ENCODE results near the gene MIER2.
"Not testable (repeated sequence)": the region's sequence is repeated elsewhere in the genome, so short reads cannot be mapped to it uniquely, and the experiment has no call there.

The MIER2 gene

DNA sequence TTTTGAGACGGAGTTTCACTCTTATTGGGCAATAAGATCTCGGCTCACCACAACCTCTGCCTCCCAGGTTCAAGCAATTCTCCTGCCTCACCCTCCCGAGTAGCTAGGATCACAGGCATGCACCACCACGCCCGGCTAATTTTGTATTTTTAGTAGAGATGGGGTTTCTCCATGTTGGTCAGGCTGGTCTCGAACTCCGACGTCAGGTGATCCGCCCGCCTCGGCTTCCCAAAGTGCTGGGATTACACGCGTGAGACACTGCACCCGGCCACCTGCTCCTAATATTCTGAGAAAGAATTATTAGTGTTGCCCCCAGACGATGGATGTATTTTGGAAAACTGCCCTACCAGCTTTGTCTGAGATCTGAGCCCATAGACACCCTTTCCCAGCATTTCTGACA lies 10.9 kb upstream of the MIER2 start:
- not testable (repeated sequence) for DNase-seq (ENCODE audit: low read depth)

DNA sequence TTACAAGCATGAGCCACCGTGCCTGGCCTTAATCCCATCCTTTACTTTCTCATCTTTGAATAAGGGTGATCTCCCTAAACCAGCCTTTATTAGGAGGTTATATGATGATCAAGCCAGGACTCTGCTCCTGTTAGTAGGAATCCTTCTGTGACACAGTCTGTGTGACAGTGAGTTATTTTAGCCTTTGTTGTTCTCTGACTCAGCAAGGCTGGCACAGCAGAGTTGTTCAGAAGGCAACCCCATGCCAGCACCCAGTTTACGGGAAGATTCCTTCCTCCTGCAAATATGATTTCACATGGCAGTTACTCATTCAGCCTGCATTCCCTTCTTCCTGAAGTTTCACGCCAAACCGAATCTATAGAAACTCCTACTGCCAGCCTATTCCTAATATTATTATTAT lies 10.5 kb upstream of the MIER2 start:
- no peak for DNase-seq (ENCODE audit: low read depth)

DNA sequence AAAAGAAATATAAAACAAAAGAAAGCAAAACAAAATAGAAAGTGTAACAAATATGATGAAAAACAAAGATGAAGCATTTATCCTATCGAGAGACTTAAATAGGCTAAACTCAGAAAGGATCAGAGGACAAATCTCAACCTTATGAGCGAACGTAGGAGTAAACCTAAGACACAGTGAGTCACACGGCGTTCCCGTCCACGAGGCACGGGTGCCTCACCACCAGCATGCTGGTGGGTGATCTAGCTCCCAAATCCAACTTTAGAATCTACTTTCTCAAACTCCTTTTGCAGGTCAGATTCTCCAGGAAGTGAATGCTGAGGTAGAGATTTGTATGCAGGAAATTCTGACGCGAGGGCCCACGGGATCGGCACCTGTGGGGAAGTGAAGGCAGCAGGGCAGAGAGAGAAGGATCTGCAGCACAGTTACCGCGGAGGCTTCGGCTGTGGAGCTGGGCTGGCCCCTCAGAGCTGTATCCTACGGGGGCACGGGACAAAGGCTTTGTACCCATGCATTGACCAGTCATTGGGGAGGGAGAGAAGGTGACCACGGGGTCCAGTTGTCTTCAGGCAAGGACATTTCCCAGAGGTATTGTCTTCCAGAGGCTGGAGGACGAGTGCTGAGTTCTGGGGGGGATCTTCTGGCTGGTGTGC lies 7.5 kb upstream of the MIER2 start:
- no peak for DNase-seq (ENCODE audit: low read depth)

DNA sequence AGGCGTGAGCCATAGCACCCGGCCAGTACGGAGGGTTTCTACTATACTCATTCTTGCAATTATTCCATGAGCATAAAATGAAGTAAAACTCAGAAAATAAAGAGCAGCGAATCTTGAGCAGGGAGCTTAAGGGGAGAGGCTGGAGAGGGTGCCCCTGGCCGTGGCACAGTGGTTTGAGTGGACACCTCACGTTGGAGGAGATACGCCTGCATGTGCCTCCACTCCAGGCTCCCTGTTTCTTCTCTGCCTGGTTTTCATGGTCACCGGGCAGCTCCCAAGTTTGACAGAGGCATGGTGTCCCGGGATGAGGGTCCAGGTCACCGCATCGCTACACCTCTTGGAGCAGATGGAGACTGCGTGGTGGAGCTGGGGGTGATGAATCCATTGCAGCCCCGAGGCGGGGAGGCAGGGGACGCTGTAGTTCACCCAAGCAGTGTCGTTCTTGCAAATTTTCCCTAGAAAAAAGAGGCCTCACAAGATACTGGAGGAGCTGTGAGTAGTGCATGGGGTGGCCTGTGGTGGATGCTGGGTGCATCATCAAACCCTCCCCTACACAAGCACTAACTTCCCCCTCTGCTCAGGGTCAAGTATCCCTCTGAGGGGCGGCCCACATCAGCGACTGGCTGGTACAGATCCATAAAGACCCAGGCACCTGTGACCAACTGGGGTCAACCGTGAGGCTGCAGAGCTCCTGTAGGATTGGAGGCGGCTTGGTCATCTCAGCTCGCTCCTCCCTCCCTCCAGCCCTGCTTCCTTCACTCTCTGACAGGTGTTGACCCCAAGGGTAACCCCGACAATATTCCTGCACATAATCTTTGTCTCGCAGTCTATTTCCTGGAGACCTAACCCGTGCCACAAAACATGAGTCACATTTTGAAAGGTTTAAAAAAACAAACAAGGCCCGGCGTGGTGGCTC lies 3.6 kb upstream of the MIER2 start:
- DNase-seq (ENCODE audit: low read depth): no peak

DNA sequence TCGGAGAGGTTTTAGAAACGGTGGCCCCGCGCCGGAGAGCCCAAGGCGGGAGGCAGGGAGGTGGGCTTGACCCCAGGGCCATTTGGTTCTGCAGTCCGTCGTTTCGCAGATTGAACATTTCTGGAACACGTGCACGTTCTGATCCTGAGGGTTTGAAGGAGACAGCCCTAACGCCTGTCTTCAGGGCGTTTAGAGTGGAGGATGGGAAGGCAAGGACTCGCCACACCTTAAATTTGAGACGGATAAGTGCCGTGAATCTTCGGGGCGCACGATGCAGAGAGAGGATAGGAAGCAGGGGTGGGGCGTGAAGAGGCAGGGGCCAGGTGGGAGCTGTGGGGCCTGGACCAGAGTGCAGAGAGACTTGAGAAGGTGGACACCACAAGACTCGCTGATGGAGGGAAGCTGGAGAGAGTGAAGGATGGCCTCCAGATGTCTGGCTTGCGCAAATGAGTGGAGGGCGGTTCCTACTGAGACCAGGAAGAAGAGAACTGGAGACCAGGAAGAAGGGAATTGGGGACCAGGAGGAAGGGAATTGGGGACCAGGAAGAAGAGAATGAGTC lies 804 bp upstream of the MIER2 start:
- DNase-seq (ENCODE audit: low read depth): no peak

DNA sequence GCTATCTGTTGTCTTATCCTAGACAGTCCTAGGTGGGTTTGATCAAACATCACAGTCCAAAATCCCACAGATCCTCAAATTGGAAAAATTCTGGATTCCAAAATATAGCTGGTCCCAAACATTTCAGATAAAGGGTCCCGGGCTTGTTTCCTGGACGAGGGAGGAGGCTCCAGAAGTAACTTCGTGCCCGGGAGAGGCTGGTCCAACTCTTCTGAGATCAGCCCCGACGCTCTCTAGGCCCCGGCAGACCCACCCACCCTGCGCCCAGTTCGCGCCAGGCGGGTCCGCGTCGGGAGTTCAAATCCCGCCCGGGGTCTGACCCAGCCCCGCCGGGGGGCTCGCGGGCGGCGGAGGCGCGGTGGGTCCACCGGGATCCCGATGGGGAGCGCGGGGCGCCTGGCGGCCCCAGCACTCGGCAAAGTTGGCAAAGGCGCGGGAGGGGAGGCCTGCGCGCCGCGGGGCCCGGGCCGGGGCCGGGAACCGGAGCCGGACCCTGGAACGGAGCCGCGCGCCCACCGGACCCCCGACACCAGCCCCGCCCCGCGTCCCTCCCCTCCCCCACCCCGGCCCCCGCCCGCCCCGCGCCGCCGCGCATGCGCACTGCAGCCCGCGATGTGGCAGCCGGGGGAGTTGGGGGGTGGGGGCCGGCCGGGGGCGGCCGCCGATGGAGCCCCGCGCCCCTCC lies 513 bp downstream of the MIER2 start:
- DNase-seq (ENCODE audit: low read depth): no peak

DNA sequence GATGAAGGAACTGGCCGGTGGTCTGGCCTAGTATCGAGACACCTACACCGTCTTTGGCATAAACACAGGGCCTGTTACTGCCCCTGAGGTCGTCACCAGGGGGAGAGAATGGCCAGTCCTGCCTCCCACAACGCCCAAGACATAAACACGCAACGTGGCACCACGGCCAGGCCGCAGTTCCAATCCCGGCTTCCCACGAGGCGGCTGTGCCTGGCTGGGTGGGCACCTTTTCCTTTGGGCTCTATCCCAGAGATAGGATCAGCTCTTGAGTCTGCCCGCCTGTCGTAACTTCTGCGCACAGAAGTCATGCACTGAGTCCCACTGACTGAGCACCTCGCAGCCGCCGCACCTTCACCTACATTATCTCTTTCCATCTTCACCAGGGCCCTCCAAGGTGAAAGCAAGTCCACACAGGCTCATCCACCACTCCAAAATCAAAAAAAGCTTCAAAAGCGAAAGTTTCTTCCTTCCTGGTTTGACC lies 1.1 kb downstream of the MIER2 start:
- no peak for DNase-seq (ENCODE audit: low read depth)

DNA sequence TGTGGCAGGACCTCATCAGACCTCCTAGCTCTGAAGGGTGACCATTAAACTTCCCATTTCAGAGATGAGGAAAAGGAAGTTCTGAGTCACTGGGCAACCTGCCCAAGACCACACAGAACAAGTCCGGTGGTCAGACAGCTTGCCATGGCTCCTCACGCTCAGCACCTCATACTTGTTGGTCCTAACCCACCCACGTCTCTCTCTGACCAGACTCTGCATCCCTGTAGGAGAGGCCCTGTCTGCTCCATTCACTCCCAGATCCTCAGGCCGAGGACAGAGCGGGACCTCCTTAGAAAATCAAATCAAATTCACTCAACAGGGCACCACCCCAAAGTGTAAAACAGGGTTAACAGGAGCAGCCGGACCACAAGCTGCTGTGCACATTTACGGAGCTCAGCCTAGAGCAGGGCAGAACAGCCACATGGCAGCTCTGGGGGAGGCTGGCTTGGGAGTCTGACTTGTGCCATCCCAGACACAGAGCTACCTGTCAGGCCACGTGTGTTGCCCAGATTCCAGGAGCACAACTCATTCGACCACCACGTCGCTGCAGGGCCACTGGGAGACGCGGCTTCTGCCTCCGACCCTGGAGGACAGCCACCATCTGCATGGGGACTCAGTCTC lies 1.7 kb downstream of the MIER2 start:
- DNase-seq (ENCODE audit: low read depth): no peak

DNA sequence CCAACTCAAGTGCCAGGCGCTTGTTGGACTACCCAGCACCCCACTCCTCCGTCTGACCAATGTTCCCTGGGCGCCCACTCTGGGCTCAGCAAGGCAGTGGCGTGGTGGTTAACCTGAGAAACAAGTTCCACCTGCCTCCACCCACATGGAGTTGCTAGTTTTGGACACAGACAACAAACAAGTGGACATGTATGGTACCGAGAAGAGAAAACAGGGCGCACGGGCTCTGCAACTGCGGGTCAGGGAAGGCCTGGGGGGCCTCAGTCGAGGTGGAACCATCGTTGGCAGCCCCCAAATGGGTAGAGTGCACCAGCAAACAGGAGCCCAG lies 2.5 kb downstream of the MIER2 start:
- DNase-seq (ENCODE audit: low read depth): no peak

DNA sequence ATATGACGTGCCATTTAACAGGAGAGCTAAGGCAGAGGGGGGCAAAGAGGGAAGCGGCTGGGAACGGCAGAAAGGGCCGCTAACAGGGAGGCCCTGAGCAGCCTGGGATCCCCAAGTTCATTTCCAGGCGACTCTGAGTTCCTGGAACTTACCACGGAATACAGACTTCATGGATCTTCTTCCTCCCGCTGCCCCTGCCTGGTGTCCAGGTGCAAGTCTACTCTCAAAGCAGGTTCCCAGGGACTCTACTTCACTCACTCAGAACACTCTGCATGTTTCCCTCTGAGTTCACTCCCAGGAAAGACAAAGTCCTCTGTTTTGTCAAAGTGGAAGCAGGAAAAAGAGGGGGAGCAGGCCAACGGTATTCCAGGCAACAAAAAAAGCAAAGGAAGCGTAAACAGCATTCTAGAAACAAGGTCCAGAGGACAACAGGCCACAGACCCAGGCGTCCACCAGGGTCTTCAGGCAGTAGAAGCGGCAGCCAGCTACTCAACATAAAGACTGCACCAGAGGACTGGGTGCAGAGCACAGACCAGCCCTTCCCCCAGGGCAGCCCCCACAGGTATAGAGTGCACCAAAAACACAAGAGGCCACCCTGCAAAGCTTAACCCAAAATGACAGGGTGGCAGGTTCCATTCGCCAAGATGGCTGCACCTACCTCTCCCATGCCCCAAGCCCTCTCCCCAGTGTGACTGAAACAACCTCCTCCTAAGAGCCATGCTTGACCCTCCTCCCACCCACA lies 3.0 kb downstream of the MIER2 start:
- DNase-seq (ENCODE audit: low read depth): no peak

DNA sequence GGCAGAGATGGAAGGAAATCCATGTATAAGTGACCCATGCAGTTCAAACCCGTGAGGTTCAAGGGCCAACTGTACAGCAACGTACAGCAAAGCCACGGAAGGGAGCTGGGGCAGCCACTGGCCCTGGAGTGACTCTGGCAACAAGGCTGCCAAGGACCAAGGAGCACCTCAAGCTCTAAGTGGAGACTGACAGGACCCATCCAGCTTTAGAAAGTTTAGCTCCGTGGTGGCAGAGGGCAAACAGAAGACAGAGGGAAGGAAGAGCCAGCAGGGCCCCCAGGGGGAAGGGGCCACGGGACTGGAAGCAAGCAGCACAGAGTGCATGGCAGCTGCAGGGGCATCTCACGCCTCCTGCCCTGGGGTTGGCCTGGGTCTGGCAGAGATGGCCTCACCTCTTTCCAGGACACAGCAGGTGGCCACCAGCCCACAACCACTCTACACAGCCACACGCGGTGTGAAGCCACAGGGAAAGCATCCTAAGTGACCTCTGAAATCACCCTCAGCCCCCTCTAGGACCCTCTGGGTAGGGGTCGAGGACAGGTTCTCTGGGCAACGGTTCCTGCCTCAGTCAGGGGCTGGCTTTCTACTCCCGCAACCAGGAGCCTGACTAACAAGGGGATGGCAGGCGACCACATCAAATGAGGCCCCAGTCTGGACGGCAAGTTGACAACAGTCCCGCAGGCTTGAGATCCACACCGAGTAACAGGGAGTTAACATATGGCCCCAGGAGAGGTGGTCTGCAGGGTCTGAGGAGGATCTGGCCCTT lies 3.8 kb downstream of the MIER2 start:
- no peak for DNase-seq (ENCODE audit: low read depth)

DNA sequence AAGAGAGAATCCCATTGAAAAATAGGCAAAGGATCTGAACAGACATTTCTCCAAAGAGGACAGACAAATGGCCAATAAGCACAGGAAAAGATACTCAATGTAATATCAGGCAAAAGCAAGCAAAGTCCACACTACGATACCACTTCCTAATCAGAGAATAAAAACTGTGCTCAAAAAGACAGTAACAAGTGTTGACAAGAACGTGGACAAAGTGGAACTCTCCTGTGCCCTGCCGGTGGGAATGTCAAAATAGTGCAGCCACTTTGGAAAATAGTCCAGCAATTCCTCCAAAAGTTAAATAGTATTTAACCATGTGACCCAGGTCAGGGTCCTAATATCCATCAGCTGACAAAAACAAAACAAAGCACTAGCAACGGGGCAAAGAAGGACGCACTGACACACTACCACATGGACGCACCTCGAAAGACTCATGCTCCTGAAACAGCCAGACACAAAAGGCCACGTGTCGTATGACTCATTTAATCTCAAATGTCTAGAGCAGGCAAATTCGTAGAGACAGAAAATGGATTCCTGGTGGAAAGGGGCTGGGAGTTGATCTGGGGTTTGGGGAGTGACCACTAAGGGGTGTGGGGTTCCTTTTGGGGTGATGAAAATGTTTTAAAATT lies 5.2 kb downstream of the MIER2 start:
- no peak for DNase-seq (ENCODE audit: low read depth)

DNA sequence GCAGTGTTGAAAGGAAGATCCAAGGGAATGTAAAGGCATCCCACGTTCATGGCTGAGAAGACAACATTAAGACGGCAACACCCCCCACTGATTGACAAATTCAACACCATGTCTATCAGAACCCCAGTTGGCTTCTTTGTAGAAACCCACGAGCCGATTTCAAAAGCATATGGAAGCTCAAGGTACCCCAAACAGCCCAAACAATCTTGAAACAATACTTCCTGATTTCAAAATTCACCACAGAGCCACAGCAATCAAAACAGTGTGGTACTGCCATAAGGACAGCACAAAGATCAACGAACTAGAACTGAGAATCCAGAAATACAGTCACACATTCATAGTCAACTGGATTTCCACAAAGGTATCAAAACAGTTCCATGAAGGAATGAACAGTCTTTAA lies 6.2 kb downstream of the MIER2 start:
- no peak for DNase-seq (ENCODE audit: low read depth)

DNA sequence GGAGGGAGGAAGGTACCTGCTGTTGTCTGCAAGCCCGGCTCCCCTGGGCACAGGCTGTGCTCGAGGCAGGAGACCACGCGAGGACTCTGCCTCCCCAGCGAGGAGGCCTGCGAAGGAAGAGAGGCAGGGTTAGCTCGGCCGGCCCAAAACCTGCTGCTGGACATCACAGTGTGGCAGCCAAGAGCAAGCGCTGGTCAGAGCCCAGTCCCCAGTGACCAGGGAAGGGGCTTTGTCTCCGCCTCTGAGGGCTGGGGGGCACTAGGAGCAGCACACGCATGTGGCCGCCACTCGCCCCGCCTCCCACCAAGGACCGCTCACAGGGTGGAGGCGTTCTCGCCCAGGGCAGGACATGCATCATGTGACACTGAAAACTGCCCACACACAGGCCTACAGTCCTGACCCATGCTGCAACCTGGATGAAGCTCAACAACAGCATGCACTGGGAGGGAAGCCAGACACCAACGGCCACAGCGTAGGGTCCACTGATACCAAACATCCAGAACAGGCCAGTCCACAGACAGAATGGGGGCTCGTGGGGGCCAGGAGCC lies 8.5 kb downstream of the MIER2 start:
- no peak for DNase-seq (ENCODE audit: low read depth)

DNA sequence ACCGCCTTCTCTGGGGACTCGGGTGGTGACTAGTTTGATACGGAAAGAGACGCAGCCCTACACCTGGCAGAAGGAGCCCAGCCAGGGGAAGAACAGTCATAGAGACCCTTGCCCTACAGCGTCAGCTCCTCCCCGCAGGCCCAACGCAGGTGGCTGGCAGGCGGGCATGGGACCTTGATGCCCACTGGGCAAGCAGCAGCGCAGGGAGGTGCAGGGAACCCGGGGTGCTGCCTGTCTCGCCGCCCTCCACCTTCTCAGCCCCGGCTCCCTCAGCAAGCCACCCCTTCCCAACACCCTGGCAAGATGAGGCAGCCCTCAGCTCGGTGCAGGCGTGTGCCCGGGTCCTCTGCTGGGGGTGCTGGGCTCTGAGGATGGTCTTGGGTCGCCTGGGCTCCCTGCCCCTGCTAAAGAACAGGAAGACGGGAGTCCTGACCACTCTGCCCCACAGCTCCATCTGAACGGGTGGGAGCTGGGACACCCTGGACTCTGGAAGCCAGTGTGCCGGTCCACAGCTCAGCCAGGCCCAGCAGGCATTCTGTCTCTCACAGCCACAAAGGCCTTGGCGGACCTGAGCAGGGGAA lies 9.0 kb downstream of the MIER2 start:
- DNase-seq (ENCODE audit: low read depth): no peak

DNA sequence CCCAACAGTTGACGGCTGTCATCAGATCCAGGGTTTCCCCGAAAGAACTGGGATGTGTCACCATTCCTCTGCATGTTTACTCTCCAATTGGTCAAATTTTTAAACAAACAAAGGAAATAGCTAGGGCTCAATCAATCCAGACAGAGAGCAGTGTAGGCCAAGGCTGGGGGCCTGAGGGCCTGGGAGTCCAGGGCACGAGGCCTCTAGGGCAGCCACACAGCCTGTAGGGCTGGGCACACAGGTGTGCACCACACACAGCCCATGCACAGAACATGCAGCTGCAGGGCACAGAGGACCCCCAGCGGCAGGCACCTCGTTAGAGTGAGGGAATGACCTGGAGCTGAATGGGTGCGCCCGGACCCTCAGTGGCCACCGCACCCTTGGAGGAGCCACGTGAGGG lies 9.5 kb downstream of the MIER2 start:
- DNase-seq (ENCODE audit: low read depth): no peak

DNA sequence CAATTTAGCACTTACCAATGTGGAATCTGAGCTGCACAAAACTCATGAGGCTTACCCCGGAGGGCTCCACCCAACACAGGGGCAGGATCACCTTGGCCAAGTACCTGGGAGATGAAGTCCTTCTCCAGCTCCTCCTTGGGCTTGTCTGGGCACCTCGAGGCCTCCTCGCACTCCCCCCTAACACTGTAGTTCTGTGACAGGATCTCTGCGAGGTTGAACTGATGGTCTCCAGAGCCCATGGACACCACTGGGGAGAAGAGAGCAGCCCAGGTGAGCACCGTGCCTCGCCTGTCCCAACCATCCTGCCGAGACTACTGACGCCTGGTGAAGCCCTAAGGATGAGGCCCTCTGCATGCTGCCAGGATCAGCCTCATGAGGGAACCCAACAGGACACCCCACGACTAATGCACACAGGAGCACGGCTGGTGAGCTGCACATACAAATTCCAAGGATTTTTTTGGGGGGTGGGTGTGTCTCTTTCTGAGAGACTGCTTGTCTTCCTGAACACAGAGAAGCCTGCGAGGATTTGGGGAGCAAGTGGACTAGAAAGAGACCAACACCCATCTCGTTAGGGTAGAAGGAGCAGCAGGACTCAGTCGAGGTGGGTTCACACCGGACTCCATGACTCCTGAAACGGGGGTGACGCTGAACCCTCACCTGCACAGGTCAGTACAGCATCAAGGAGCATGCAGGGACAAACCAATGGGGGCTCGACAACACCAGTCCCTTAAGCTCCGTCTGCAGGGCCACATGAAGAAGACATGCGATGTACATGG lies 10.1 kb downstream of the MIER2 start:
- no peak for DNase-seq (ENCODE audit: low read depth)

DNA sequence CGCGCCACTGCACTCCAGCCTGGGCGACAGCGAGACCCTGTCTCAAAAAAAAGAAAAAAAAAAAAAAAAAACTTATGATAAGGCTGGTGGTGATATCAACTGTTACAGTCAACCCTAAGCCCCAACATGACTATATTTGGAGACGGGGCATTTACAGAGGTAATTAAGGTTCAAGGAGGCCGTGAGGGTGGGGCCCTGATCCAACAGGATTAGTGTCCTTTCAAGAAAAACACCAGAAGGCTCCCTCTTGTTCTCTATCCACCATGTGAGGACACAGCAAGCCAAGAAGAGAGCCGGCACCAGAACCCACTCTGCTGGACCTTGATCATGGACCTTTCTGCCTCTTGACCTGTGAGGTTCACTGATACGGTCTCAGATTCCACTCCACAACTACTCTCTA lies 14.1 kb downstream of the MIER2 start:
- DNase-seq (ENCODE audit: low read depth): no peak

DNA sequence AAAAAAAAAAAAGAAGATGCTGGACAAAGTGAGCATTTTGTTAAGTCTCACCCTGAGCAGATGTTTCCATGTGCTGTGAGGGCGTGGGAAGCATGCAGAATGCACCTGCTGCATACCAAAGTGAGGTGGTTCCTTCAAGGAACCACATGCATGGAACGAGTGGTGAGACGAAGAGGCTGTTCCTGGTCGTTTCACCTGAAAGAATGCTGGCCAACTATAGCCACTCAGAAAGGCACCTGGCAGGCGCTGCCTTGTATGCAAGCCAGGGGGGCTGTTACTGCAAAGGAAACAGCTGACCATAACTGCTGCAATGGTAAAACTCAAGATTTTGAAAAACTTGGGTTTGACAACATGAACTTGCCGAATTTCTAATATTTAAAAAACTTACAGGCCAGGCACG lies 14.7 kb downstream of the MIER2 start:
- DNase-seq (ENCODE audit: low read depth): no peak

Data from activated gamma-delta T cell treated with anti-CD3 and anti-CD28 coated beads, Interleukin-2, amount 50 U/mL, for 16 hours (primary cell).